PC-3 (cell line): ENCODE measurements around the gene BRPF1. TPM values are rescaled to one million over a fixed set of nuclear protein-coding genes. Genes with fewer than 3 reads are reported as not detected.

Experiments
- ATAC-seq: fragments of 200-7000 bp; cut with Tn5 transposase; 2 replicates; pipeline ENCODE4 v1.9.1; 2020; ENCODE audit warnings: mild to moderate bottlenecking, moderate library complexity
- BruUV-seq: library from RNA; stranded (reverse); fragments of 400-500 nt; replicated peaks from 2 replicates; lab custom pipeline; 2021; lab: Mats Ljungman, UMichigan
- CTCF ChIA-PET: fragments of 300-600 bp; sonication (Branson Sonifier 250); formaldehyde crosslinking; loops from one replicate; lab custom pipeline; 2022; ENCODE audit warnings: antibody characterized with exemption; lab: Charles Lee
- POLR2A ChIA-PET: fragments of 300-600 bp; sonication (Branson Sonifier 250); formaldehyde crosslinking; loops from one replicate; lab custom pipeline; 2022; ENCODE audit warnings: antibody characterized with exemption; ENCODE audit not compliant: unreplicated experiment; lab: Charles Lee
- DNase-seq: peaks from one replicate; pipeline ENCODE4 v3.0.0-alpha.2; 2015
- H2AFZ ChIP-seq: fragments of 300-600 bp; sonication (generic); 2 replicates; pipeline ENCODE4 v1.6.0; 2016; ENCODE audit warnings: antibody characterized with exemption, low read length
- H3F3A ChIP-seq: fragments of 300-600 bp; sonication (generic); one replicate; pipeline ENCODE4 v1.6.0; 2017; ENCODE audit warnings: antibody characterized with exemption, low read length, control low read depth, mild to moderate bottlenecking; ENCODE audit not compliant: unreplicated experiment
- H3K27ac ChIP-seq: fragments of 300-600 bp; sonication (generic); 2 replicates; pipeline ENCODE4 v1.5.1; 2016; ENCODE audit warnings: mild to moderate bottlenecking, low read length
- H3K27me3 ChIP-seq: fragments of 300-600 bp; sonication (generic); 2 replicates; pipeline ENCODE4 v1.6.1; 2016; ENCODE audit warnings: low read length, mixed read lengths
- H3K36me3 ChIP-seq: fragments of 300-600 bp; sonication (generic); 2 replicates; pipeline ENCODE4 v1.6.1; 2016; ENCODE audit warnings: low read depth, mixed run types, low read length, mixed read lengths
- H3K4me1 ChIP-seq: fragments of 300-600 bp; sonication (generic); 2 replicates; pipeline ENCODE4 v1.5.1; 2016; ENCODE audit warnings: low read length; ENCODE audit not compliant: insufficient read depth
- H3K4me2 ChIP-seq: fragments of 300-600 bp; sonication (generic); 2 replicates; pipeline ENCODE4 v1.6.0; 2016; ENCODE audit warnings: low read length
- H3K4me3 ChIP-seq: fragments of 300-600 bp; sonication (generic); 2 replicates; pipeline ENCODE4 v1.5.1; 2016; ENCODE audit warnings: mild to moderate bottlenecking, low read length, mixed read lengths
- H3K79me2 ChIP-seq: fragments of 300-600 bp; sonication (generic); 2 replicates; pipeline ENCODE4 v1.6.1; 2017; ENCODE audit warnings: low read length, mixed read lengths
- H3K9ac ChIP-seq: fragments of 300-600 bp; sonication (generic); 2 replicates; pipeline ENCODE4 v1.6.0; 2016; ENCODE audit warnings: mild to moderate bottlenecking, low read length
- H3K9me2 ChIP-seq: fragments of 300-600 bp; sonication (generic); replicated peaks from 2 replicates; pipeline ENCODE4 v1.6.1; 2016; ENCODE audit warnings: mixed run types, low read length, mixed read lengths
- H3K9me3 ChIP-seq: fragments of 300-600 bp; sonication (generic); 2 replicates; pipeline ENCODE4 v1.6.1; 2016; ENCODE audit warnings: low read length, mixed read lengths
- H4K20me1 ChIP-seq: fragments of 300-600 bp; sonication (generic); 2 replicates; pipeline ENCODE4 v1.6.1; 2016; ENCODE audit warnings: low read length, mixed read lengths
- EZH2 ChIP-seq: fragments of 300-600 bp; sonication (generic); IDR thresholded peaks from one replicate; pipeline ENCODE4 v1.6.1; 2017; ENCODE audit warnings: antibody characterized with exemption, mild to moderate bottlenecking, low read length; ENCODE audit not compliant: unreplicated experiment
- EZH2phosphoT487 ChIP-seq: fragments of 300-600 bp; sonication (generic); IDR thresholded peaks from 2 replicates; pipeline ENCODE4 v1.6.1; 2018; ENCODE audit warnings: mild to moderate bottlenecking, antibody characterized with exemption, low read length, borderline replicate concordance
- intact Hi-C: fragments of 100-400 bp; cut with micrococcal nuclease; formaldehyde crosslinking; loops from 2 replicates; pipeline ENCODE4 v1.9.0; 2023
- total RNA-seq: library from RNA; depleted of rRNA; stranded (reverse); fragments of >200 nt; gene quantifications from 2 replicates; pipeline ENCODE4 v1.2.3, GENCODE V29; 2014
- TF ChIP-seq, protein P1 (sequence below): fragments of 300-600 bp; sonication (generic); conservative IDR thresholded peaks from 2 replicates; pipeline ENCODE4 v1.5.1; 2017; ENCODE audit warnings: antibody characterized with exemption, low read depth, mild to moderate bottlenecking, low read length

The BRPF1 gene
- total RNA-seq, 1 experiment from 2014 or later: 27.0 TPM

GRCh38 chr3:9749645-9750555 is 18.4 kb downstream of the BRPF1 start, which contains the start of gene OGG1:
Gene OGG1 (plus strand): TSS chr3:9749952. CDS start chr3:9750287, 335 bp downstream.
- H2AFZ ChIP-seq: peak within 1 kb of the TSS; percentile 91
- H3K4me2 ChIP-seq: peak within 1 kb of the TSS; percentile 94
- H3K9me3 ChIP-seq: no peaks in the 10 kb centered on the region
- TF ChIP-seq EZH2: no peak
- TF ChIP-seq, protein P1, sequence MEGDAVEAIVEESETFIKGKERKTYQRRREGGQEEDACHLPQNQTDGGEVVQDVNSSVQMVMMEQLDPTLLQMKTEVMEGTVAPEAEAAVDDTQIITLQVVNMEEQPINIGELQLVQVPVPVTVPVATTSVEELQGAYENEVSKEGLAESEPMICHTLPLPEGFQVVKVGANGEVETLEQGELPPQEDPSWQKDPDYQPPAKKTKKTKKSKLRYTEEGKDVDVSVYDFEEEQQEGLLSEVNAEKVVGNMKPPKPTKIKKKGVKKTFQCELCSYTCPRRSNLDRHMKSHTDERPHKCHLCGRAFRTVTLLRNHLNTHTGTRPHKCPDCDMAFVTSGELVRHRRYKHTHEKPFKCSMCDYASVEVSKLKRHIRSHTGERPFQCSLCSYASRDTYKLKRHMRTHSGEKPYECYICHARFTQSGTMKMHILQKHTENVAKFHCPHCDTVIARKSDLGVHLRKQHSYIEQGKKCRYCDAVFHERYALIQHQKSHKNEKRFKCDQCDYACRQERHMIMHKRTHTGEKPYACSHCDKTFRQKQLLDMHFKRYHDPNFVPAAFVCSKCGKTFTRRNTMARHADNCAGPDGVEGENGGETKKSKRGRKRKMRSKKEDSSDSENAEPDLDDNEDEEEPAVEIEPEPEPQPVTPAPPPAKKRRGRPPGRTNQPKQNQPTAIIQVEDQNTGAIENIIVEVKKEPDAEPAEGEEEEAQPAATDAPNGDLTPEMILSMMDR: no peak
- TF ChIP-seq EZH2phosphoT487: no peak
- peak; percentile 98 for DNase-seq
- ChIA-PET POLR2A (interaction anchor here (0.6 to 1.0 kb wide), 4 partner anchors 43 to 790 kb away, joined by 3 to 7 read pairs (median 3); partner anchors contain the start of gene ARPC4), CTCF (interaction anchor here (0.5 to 0.6 kb wide), 3 partner anchors 134 to 1894 kb away, joined by 3 read pairs; partner anchors contain the start of gene VGLL4)
- peaks cover 24% of the 10 kb centered on the region for H3K36me3 ChIP-seq
- BruUV-seq: TSS peak; percentile 42
- no peaks in the 10 kb centered on the region for H3K9me2 ChIP-seq
- H3K4me3 ChIP-seq: peak within 1 kb of the TSS; percentile 83
- intact Hi-C loops: loop anchor here (1.0 kb wide), 3 partner anchors 19 to 42 kb away; partner anchors contain the start of genes BRPF1 and TADA3
- H3K27ac ChIP-seq: peak within 1 kb of the TSS; percentile 46
- peaks cover 21% of the 10 kb centered on the region for H3K79me2 ChIP-seq
- H3K4me1 ChIP-seq: peaks cover 28% of the 10 kb centered on the region
- H3K9ac ChIP-seq: peak within 1 kb of the TSS; percentile 73
- no peaks in the 10 kb centered on the region for H4K20me1 ChIP-seq
- no peaks in the 10 kb centered on the region for H3K27me3 ChIP-seq
- peak; percentile 91 for ATAC-seq
- peaks cover 4% of the 10 kb centered on the region for H3F3A ChIP-seq

- intact Hi-C loops: loop anchor here (1.0 kb wide), 1 partner anchor 42 kb away; the partner anchor contains the start of gene TADA3
- POLR2A ChIA-PET: interaction anchor here (0.7 kb wide), 1 partner anchor 19 kb away, joined by 3 read pairs; the partner anchor contains the start of gene CAMK1
- Histone ChIP-seq H3K9me3 (no peaks in the 10 kb centered on the region), H3K4me2 (peak overlapping the region; percentile 94), H4K20me1 (no peaks in the 10 kb centered on the region), H3K79me2 (peaks cover 21% of the 10 kb centered on the region), H3K9ac (peak overlapping the region; percentile 73), H3K27me3 (no peaks in the 10 kb centered on the region), H3K9me2 (no peaks in the 10 kb centered on the region), H2AFZ (peak overlapping the region; percentile 91), H3K4me1 (peaks cover 32% of the 10 kb centered on the region), H3K4me3 (peak overlapping the region; percentile 83), H3F3A (peaks cover 4% of the 10 kb centered on the region), H3K36me3 (peaks cover 16% of the 10 kb centered on the region), H3K27ac (peak overlapping the region; percentile 46; the same call in 1 of the 2 replicates)
- TF ChIP-seq EZH2 (no peak), EZH2phosphoT487 (no peak)
- TF ChIP-seq, protein P1: no peak
- no TSS peak for BruUV-seq
- CTCF ChIA-PET: no interaction called here
- ATAC-seq: peak; percentile 25
- peak; percentile 51 for DNase-seq
Observed at GRCh38 chr3:9750556-9751411, 19.2 kb downstream of the BRPF1 start.
